ENCODE results near the gene EIF4G3. TPM values are rescaled to one million over a fixed set of nuclear protein-coding genes. Genes with fewer than 3 reads are reported as not detected.

The EIF4G3 gene
- total and polyA plus RNA-seq, 9 of the 15 experiments (the other 6 are each of a cell fraction or from before 2014, with no cell fraction given) = 6.7 to 40.5 (median 32.1) TPM

- no peak for TF ChIP-seq POLR2B (IDR thresholded peaks at IDR 0.05; ENCODE audit: low read depth, partially characterized antibody)
- no peak for TF ChIP-seq CHCHD3 (CRISPR knock-in tag; IDR thresholded peaks at IDR 0.05)
- no peak for TF ChIP-seq KHSRP (IDR thresholded peaks at IDR 0.05)
- peak; percentile 41; the same call in 1 of the 2 replicates for TF ChIP-seq DPF2 (IDR thresholded peaks at IDR 0.05)
- TF ChIP-seq U2AF1 (optimal IDR thresholded peaks at IDR 0.05; ENCODE audit: low read depth, low read length) = no peak
- no peak for TF ChIP-seq HMGXB4 (CRISPR knock-in tag; IDR thresholded peaks at IDR 0.05)
- TF ChIP-seq ZNF79 (CRISPR knock-in tag; IDR thresholded peaks at IDR 0.05; ENCODE audit: low read depth) = no peak
- no peak for TF ChIP-seq ZNF696 (CRISPR knock-in tag; conservative IDR thresholded peaks at IDR 0.05)
- no peak for TF ChIP-seq PTTG1 (tag; IDR thresholded peaks at IDR 0.05; ENCODE audit: low read depth)
- no peak for TF ChIP-seq AFF1 (IDR thresholded peaks at IDR 0.05; ENCODE audit: low read depth in 1 of 2, partially characterized antibody in 2 of 2)
- TF ChIP-seq ZBTB43 (CRISPR knock-in tag; IDR thresholded peaks at IDR 0.05) = no peak
- TF ChIP-seq HDGF (IDR thresholded peaks at IDR 0.05) = no peak
- no peak for TF ChIP-seq E2F5 (CRISPR knock-in tag; IDR thresholded peaks at IDR 0.05)
- no peak for TF ChIP-seq MAZ (CRISPR knock-in tag; conservative IDR thresholded peaks at IDR 0.05 in 1 of 2, IDR thresholded peaks at IDR 0.05 in 1 of 2)
- no peak for TF ChIP-seq NR0B1 (IDR thresholded peaks at IDR 0.05; ENCODE audit: partially characterized antibody)
- TF ChIP-seq FOS (IDR thresholded peaks at IDR 0.05; ENCODE audit: extremely low read depth, insufficient read length) = peak; percentile 50
- no peak for TF ChIP-seq OTX1 (CRISPR knock-in tag; IDR thresholded peaks at IDR 0.05)
- TF ChIP-seq CBFA2T3 (IDR thresholded peaks at IDR 0.05) = no peak
- TF ChIP-seq SMARCA4 (IDR thresholded peaks at IDR 0.05) = 0 out of 2 replicates have a peak, but pooled peaks have one; percentile 41
- TF ChIP-seq ZNF436 (CRISPR knock-in tag; IDR thresholded peaks at IDR 0.05) = no peak
- TF ChIP-seq EP300 (IDR thresholded peaks at IDR 0.05; ENCODE audit: low read length) = no peak
- peak; percentile 40; the same call in 1 of the 2 replicates for TF ChIP-seq SMARCE1 (IDR thresholded peaks at IDR 0.05)
- no peak for TF ChIP-seq PHTF2 (CRISPR knock-in tag; IDR thresholded peaks at IDR 0.05)
Observed at GRCh38 chr1:20978413-20978812, 198.3 kb downstream of the EIF4G3 start (continued).

All from K562 (cell line).